ENCODE measurements around the gene CTNNA3.

CTNNA3 gene

GRCh38 chr10:65950075-65950474, 1745.9 kb downstream of the CTNNA3 start:
- Histone ChIP-seq H3K4me1 (ENCODE audit: control insufficient read depth in 2 of 2, insufficient read depth in 2 of 2, low read length in 2 of 2) (no peaks in the 10 kb centered on the region), H3K27me3 (ENCODE audit: control insufficient read depth in 2 of 2, insufficient read depth in 2 of 2, low read length in 2 of 2) (no peaks in the 10 kb centered on the region), H3K9me3 (ENCODE audit: control insufficient read depth in 2 of 2, low read length in 2 of 2) (no peaks in the 10 kb centered on the region), H3K9ac (ENCODE audit: low read depth in 1 of 2, low read length in 2 of 2) (no peak overlapping the region), H3K4me3 (ENCODE audit: low read length in 2 of 2) (no peak overlapping the region), H3K36me3 (ENCODE audit: control insufficient read depth in 2 of 2, insufficient read depth in 2 of 2, low read length in 2 of 2) (no peaks in the 10 kb centered on the region), H3K27ac (ENCODE audit: low read depth in 2 of 2, low read length in 2 of 2) (no peak overlapping the region)

- Histone ChIP-seq H3K9ac (ENCODE audit: low read depth in 1 of 2, low read length in 2 of 2) (no peak overlapping the region), H3K4me3 (ENCODE audit: low read length in 2 of 2) (no peak overlapping the region), H3K9me3 (ENCODE audit: control insufficient read depth in 2 of 2, low read length in 2 of 2) (no peaks in the 10 kb centered on the region), H3K27me3 (ENCODE audit: control insufficient read depth in 2 of 2, insufficient read depth in 2 of 2, low read length in 2 of 2) (no peaks in the 10 kb centered on the region), H3K4me1 (ENCODE audit: control insufficient read depth in 2 of 2, insufficient read depth in 2 of 2, low read length in 2 of 2) (no peaks in the 10 kb centered on the region), H3K27ac (ENCODE audit: low read depth in 2 of 2, low read length in 2 of 2) (no peak overlapping the region), H3K36me3 (ENCODE audit: control insufficient read depth in 2 of 2, insufficient read depth in 2 of 2, low read length in 2 of 2) (no peaks in the 10 kb centered on the region)
Measured at GRCh38 chr10:65949526-65949925, 1746.5 kb downstream of the CTNNA3 start.

GRCh38 chr10:65945061-65945460, 1750.9 kb downstream of the CTNNA3 start:
- H3K4me1 ChIP-seq (ENCODE audit: control insufficient read depth in 2 of 2, insufficient read depth in 2 of 2, low read length in 2 of 2): no peaks in the 10 kb centered on the region
- no peaks in the 10 kb centered on the region for H3K36me3 ChIP-seq (ENCODE audit: control insufficient read depth in 2 of 2, insufficient read depth in 2 of 2, low read length in 2 of 2)
- H3K27ac ChIP-seq (ENCODE audit: low read depth in 2 of 2, low read length in 2 of 2): no peak overlapping the region
- no peak overlapping the region for H3K4me3 ChIP-seq (ENCODE audit: low read length in 2 of 2)
- no peaks in the 10 kb centered on the region for H3K9me3 ChIP-seq (ENCODE audit: control insufficient read depth in 2 of 2, low read length in 2 of 2)
- H3K9ac ChIP-seq (ENCODE audit: low read depth in 1 of 2, low read length in 2 of 2): no peak overlapping the region
- H3K27me3 ChIP-seq (ENCODE audit: control insufficient read depth in 2 of 2, insufficient read depth in 2 of 2, low read length in 2 of 2): no peaks in the 10 kb centered on the region

- no peaks in the 10 kb centered on the region for H3K27me3 ChIP-seq (ENCODE audit: control insufficient read depth in 2 of 2, insufficient read depth in 2 of 2, low read length in 2 of 2)
- H3K36me3 ChIP-seq (ENCODE audit: control insufficient read depth in 2 of 2, insufficient read depth in 2 of 2, low read length in 2 of 2): no peaks in the 10 kb centered on the region
- H3K9me3 ChIP-seq (ENCODE audit: control insufficient read depth in 2 of 2, low read length in 2 of 2): no peaks in the 10 kb centered on the region
- H3K4me3 ChIP-seq (ENCODE audit: low read length in 2 of 2): no peak overlapping the region
- no peak overlapping the region for H3K27ac ChIP-seq (ENCODE audit: low read depth in 2 of 2, low read length in 2 of 2)
- no peak overlapping the region for H3K9ac ChIP-seq (ENCODE audit: low read depth in 1 of 2, low read length in 2 of 2)
- H3K4me1 ChIP-seq (ENCODE audit: control insufficient read depth in 2 of 2, insufficient read depth in 2 of 2, low read length in 2 of 2): no peaks in the 10 kb centered on the region
Measured at GRCh38 chr10:65943451-65943850, 1752.5 kb downstream of the CTNNA3 start.

- H3K27me3 ChIP-seq (ENCODE audit: control insufficient read depth in 2 of 2, insufficient read depth in 2 of 2, low read length in 2 of 2): no peaks in the 10 kb centered on the region
- no peaks in the 10 kb centered on the region for H3K36me3 ChIP-seq (ENCODE audit: control insufficient read depth in 2 of 2, insufficient read depth in 2 of 2, low read length in 2 of 2)
- no peak overlapping the region for H3K9ac ChIP-seq (ENCODE audit: low read depth in 1 of 2, low read length in 2 of 2)
- no peaks in the 10 kb centered on the region for H3K4me1 ChIP-seq (ENCODE audit: control insufficient read depth in 2 of 2, insufficient read depth in 2 of 2, low read length in 2 of 2)
- no peaks in the 10 kb centered on the region for H3K9me3 ChIP-seq (ENCODE audit: control insufficient read depth in 2 of 2, low read length in 2 of 2)
- no peak overlapping the region for H3K4me3 ChIP-seq (ENCODE audit: low read length in 2 of 2)
- no peak overlapping the region for H3K27ac ChIP-seq (ENCODE audit: low read depth in 2 of 2, low read length in 2 of 2)
Measured at GRCh38 chr10:65940816-65941662, 1755.0 kb downstream of the CTNNA3 start.

- no peak overlapping the region for H3K27ac ChIP-seq (ENCODE audit: low read depth in 2 of 2, low read length in 2 of 2)
- no peak overlapping the region for H3K4me3 ChIP-seq (ENCODE audit: low read length in 2 of 2)
- H3K36me3 ChIP-seq (ENCODE audit: control insufficient read depth in 2 of 2, insufficient read depth in 2 of 2, low read length in 2 of 2): no peaks in the 10 kb centered on the region
- no peaks in the 10 kb centered on the region for H3K9me3 ChIP-seq (ENCODE audit: control insufficient read depth in 2 of 2, low read length in 2 of 2)
- H3K9ac ChIP-seq (ENCODE audit: low read depth in 1 of 2, low read length in 2 of 2): no peak overlapping the region
- no peaks in the 10 kb centered on the region for H3K27me3 ChIP-seq (ENCODE audit: control insufficient read depth in 2 of 2, insufficient read depth in 2 of 2, low read length in 2 of 2)
- no peaks in the 10 kb centered on the region for H3K4me1 ChIP-seq (ENCODE audit: control insufficient read depth in 2 of 2, insufficient read depth in 2 of 2, low read length in 2 of 2)
Measured at GRCh38 chr10:65940105-65940504, 1755.9 kb downstream of the CTNNA3 start.

GRCh38 chr10:65931291-65932070, 1764.5 kb downstream of the CTNNA3 start:
- H3K9me3 ChIP-seq (ENCODE audit: control insufficient read depth in 2 of 2, low read length in 2 of 2): no peaks in the 10 kb centered on the region
- no peak overlapping the region for H3K27ac ChIP-seq (ENCODE audit: low read depth in 2 of 2, low read length in 2 of 2)
- H3K36me3 ChIP-seq (ENCODE audit: control insufficient read depth in 2 of 2, insufficient read depth in 2 of 2, low read length in 2 of 2): no peaks in the 10 kb centered on the region
- H3K27me3 ChIP-seq (ENCODE audit: control insufficient read depth in 2 of 2, insufficient read depth in 2 of 2, low read length in 2 of 2): no peaks in the 10 kb centered on the region
- no peaks in the 10 kb centered on the region for H3K4me1 ChIP-seq (ENCODE audit: control insufficient read depth in 2 of 2, insufficient read depth in 2 of 2, low read length in 2 of 2)
- H3K4me3 ChIP-seq (ENCODE audit: low read length in 2 of 2): no peak overlapping the region
- H3K9ac ChIP-seq (ENCODE audit: low read depth in 1 of 2, low read length in 2 of 2): no peak overlapping the region

GRCh38 chr10:65911151-65911835, 1784.7 kb downstream of the CTNNA3 start:
- Histone ChIP-seq H3K9me3 (ENCODE audit: control insufficient read depth in 2 of 2, low read length in 2 of 2) (no peaks in the 10 kb centered on the region), H3K36me3 (ENCODE audit: control insufficient read depth in 2 of 2, insufficient read depth in 2 of 2, low read length in 2 of 2) (no peaks in the 10 kb centered on the region), H3K9ac (ENCODE audit: low read depth in 1 of 2, low read length in 2 of 2) (no peak overlapping the region), H3K27me3 (ENCODE audit: control insufficient read depth in 2 of 2, insufficient read depth in 2 of 2, low read length in 2 of 2) (no peaks in the 10 kb centered on the region), H3K4me1 (ENCODE audit: control insufficient read depth in 2 of 2, insufficient read depth in 2 of 2, low read length in 2 of 2) (no peaks in the 10 kb centered on the region), H3K4me3 (ENCODE audit: low read length in 2 of 2) (no peak overlapping the region), H3K27ac (ENCODE audit: low read depth in 2 of 2, low read length in 2 of 2) (no peak overlapping the region)

- no peaks in the 10 kb centered on the region for H3K27me3 ChIP-seq (ENCODE audit: control insufficient read depth in 2 of 2, insufficient read depth in 2 of 2, low read length in 2 of 2)
- H3K36me3 ChIP-seq (ENCODE audit: control insufficient read depth in 2 of 2, insufficient read depth in 2 of 2, low read length in 2 of 2): no peaks in the 10 kb centered on the region
- no peak overlapping the region for H3K4me3 ChIP-seq (ENCODE audit: low read length in 2 of 2)
- H3K4me1 ChIP-seq (ENCODE audit: control insufficient read depth in 2 of 2, insufficient read depth in 2 of 2, low read length in 2 of 2): no peaks in the 10 kb centered on the region
- H3K9ac ChIP-seq (ENCODE audit: low read depth in 1 of 2, low read length in 2 of 2): no peak overlapping the region
- H3K9me3 ChIP-seq (ENCODE audit: control insufficient read depth in 2 of 2, low read length in 2 of 2): no peaks in the 10 kb centered on the region
- H3K27ac ChIP-seq (ENCODE audit: low read depth in 2 of 2, low read length in 2 of 2): no peak overlapping the region
Measured at GRCh38 chr10:65910209-65910608, 1785.8 kb downstream of the CTNNA3 start.

GRCh38 chr10:65907199-65907712, 1788.7 kb downstream of the CTNNA3 start:
- Histone ChIP-seq H3K9me3 (ENCODE audit: control insufficient read depth in 2 of 2, low read length in 2 of 2) (no peaks in the 10 kb centered on the region), H3K4me1 (ENCODE audit: control insufficient read depth in 2 of 2, insufficient read depth in 2 of 2, low read length in 2 of 2) (no peaks in the 10 kb centered on the region), H3K36me3 (ENCODE audit: control insufficient read depth in 2 of 2, insufficient read depth in 2 of 2, low read length in 2 of 2) (no peaks in the 10 kb centered on the region), H3K27me3 (ENCODE audit: control insufficient read depth in 2 of 2, insufficient read depth in 2 of 2, low read length in 2 of 2) (no peaks in the 10 kb centered on the region), H3K4me3 (ENCODE audit: low read length in 2 of 2) (no peak overlapping the region), H3K9ac (ENCODE audit: low read depth in 1 of 2, low read length in 2 of 2) (no peak overlapping the region), H3K27ac (ENCODE audit: low read depth in 2 of 2, low read length in 2 of 2) (no peak overlapping the region)
